OCI-LY1 (cell line): Measurements from ENCODE around the gene DNM2.

Experiments used
- CTCF ChIP-seq: fragments of 200-600 bp; sonication (generic), shearing (Covaris generic); IDR thresholded peaks from 2 replicates; pipeline ENCODE4 v1.5.1; 2017; ENCODE audit warnings: mild to moderate bottlenecking, antibody characterized with exemption, low read length, moderate library complexity, mixed read lengths
- EZH2 ChIP-seq: fragments of 200-600 bp; sonication (generic), shearing (Covaris generic); IDR thresholded peaks from 2 replicates; pipeline ENCODE4 v1.8.0; 2017; ENCODE audit warnings: borderline replicate concordance, mixed run types, mild to moderate bottlenecking, antibody characterized with exemption, low read length, moderate library complexity, mixed read lengths

DNA sequence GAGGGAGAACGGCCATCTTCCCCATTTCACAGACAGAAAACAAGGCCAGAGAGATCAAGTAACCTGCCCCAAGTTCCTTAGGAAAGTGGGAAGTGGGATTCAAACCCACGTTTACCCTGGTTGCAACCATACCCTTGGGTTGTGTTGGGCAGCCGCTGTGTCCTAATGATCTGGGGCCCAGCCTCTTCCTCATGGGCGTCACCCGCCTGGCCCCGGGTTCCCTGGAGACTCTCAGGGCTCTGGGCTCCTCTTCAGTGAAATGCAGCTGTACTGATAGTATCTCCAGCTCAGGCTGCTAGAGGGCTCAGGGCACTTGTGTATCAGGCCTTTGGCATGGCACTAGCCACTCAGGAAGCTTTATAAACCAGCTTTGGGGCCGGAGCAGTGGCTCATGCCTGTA is 108.4 kb downstream of the DNM2 start:
- TF ChIP-seq EZH2: no peak
- no peak for TF ChIP-seq CTCF
